Measurements from ENCODE around the gene OR2AT4.
"Not testable (repeated sequence)": the region's sequence is repeated elsewhere in the genome, so short reads cannot be mapped to it uniquely, and the experiment has no call there.

The OR2AT4 gene

GRCh38 chr11:75046668-75047067 is 50.0 kb downstream of the OR2AT4 start:
- H3K4me1 ChIP-seq (ENCODE audit: control insufficient read depth, insufficient read depth, low read length, poor library complexity, severe bottlenecking), result peaks cover 15% of the 10 kb centered on the region
- not testable (repeated sequence) for H3K36me3 ChIP-seq (ENCODE audit: control insufficient read depth, insufficient read depth, low read length); H3K4me3 ChIP-seq (ENCODE audit: extremely low read depth, insufficient read depth, low read length, poor library complexity, severe bottlenecking); H3K27ac ChIP-seq (ENCODE audit: low read depth, low read length, severe bottlenecking); H3K9me3 ChIP-seq (ENCODE audit: control insufficient read depth, low read length)
- WGBS, 2 experiments (ENCODE audit: insufficient coverage in 2 of 2), result 56 to 78% methylated on average over 3 of the region's 5 CpGs

GRCh38 chr11:75044381-75045170 is 52.1 kb downstream of the OR2AT4 start:
- peaks cover 15% of the 10 kb centered on the region for H3K4me1 ChIP-seq (ENCODE audit: control insufficient read depth, insufficient read depth, low read length, poor library complexity, severe bottlenecking)
- WGBS, 2 experiments (ENCODE audit: insufficient coverage in 2 of 2), result 93 to 95% methylated on average over 12 of the region's 15 CpGs
- H3K4me3 ChIP-seq (ENCODE audit: extremely low read depth, insufficient read depth, low read length, poor library complexity, severe bottlenecking); H3K27ac ChIP-seq (ENCODE audit: low read depth, low read length, severe bottlenecking); H3K36me3 ChIP-seq (ENCODE audit: control insufficient read depth, insufficient read depth, low read length); H3K9me3 ChIP-seq (ENCODE audit: control insufficient read depth, low read length): not testable (repeated sequence)

DNA sequence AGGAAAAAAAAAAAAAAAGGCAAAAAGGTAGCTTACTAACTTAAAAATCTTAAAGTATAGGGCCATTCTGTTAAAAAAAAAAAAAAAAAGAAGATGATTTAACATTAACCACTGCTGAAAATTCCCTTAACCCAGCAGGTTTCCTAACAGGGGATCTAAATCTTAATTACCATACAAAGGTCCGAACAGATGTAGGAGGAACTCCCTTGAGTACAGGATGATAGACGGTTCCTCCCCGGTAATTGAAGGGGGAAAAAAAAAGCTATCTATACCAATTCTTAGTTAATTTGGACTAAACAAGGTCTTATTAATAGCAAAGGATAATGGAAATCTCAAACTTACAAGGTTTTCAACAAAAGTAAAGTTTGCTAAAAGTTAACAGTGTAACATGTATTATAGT is 54.9 kb downstream of the OR2AT4 start:
- no CpG with 5 or more reads among the region's 3 CpGs for WGBS, 2 experiments (ENCODE audit: insufficient coverage in 2 of 2)
- not testable (repeated sequence) for H3K4me1 ChIP-seq (ENCODE audit: control insufficient read depth, insufficient read depth, low read length, poor library complexity, severe bottlenecking); H3K4me3 ChIP-seq (ENCODE audit: extremely low read depth, insufficient read depth, low read length, poor library complexity, severe bottlenecking); H3K36me3 ChIP-seq (ENCODE audit: control insufficient read depth, insufficient read depth, low read length); H3K27ac ChIP-seq (ENCODE audit: low read depth, low read length, severe bottlenecking); H3K9me3 ChIP-seq (ENCODE audit: control insufficient read depth, low read length)

GRCh38 chr11:75041263-75041662 is 55.4 kb downstream of the OR2AT4 start:
- H3K27ac ChIP-seq (ENCODE audit: low read depth, low read length, severe bottlenecking), result no peak overlapping the region
- H3K36me3 ChIP-seq (ENCODE audit: control insufficient read depth, insufficient read depth, low read length), result no peaks in the 10 kb centered on the region
- H3K4me3 ChIP-seq (ENCODE audit: extremely low read depth, insufficient read depth, low read length, poor library complexity, severe bottlenecking), result no peak overlapping the region
- 67% methylated on average over 1 of the region's 2 CpGs; no CpG with 5 or more reads in 1 of the 2 experiments for whole genome bisulfite sequencing, 2 experiments (ENCODE audit: insufficient coverage in 2 of 2)
- peaks cover 5% of the 10 kb centered on the region for H3K4me1 ChIP-seq (ENCODE audit: control insufficient read depth, insufficient read depth, low read length, poor library complexity, severe bottlenecking)
- H3K9me3 ChIP-seq (ENCODE audit: control insufficient read depth, low read length), result no peaks in the 10 kb centered on the region

GRCh38 chr11:75040167-75040770 is 56.4 kb downstream of the OR2AT4 start:
- H3K27ac ChIP-seq (ENCODE audit: low read depth, low read length, severe bottlenecking), result no peak overlapping the region

DNA sequence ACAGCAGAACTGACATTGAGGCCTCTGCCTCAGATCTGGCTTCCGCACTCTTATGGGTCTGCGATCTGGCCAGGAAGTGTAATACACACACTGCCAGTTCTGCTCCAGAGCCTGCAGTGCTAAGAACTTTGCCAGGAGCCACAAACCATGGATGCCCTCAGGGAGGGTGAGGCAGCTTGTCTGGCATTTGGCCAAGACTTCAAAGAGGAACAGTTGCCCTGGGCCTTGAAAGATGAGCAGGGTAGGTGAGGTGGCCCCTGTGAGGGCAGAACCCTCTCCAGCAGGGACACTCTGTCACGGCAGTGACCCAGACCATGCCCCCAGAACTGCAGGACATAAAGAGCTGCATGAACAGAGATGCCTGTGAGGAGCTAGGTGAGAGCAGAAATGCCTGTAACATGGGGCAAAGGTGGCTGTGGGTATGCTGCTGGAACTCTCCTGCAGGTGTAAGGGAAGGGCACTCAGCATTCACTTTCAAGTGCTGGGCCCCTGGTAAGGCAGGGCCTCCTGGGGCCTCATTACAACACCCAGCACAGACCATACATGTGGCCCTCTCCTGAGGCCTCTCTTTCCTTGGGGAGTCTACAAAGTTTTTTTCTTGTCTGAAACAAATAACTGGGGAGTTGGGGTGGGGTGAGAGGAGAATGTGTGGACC is 60.6 kb downstream of the OR2AT4 start:
- peaks cover 6% of the 10 kb centered on the region for H3K4me1 ChIP-seq (ENCODE audit: control insufficient read depth, insufficient read depth, low read length, poor library complexity, severe bottlenecking)
- 90 to 100% methylated on average over 3 of the region's 3 CpGs for WGBS, 2 experiments (ENCODE audit: insufficient coverage in 2 of 2)
- no peak overlapping the region for H3K27ac ChIP-seq (ENCODE audit: low read depth, low read length, severe bottlenecking)
- H3K4me3 ChIP-seq (ENCODE audit: extremely low read depth, insufficient read depth, low read length, poor library complexity, severe bottlenecking), result no peak overlapping the region
- no peaks in the 10 kb centered on the region for H3K9me3 ChIP-seq (ENCODE audit: control insufficient read depth, low read length)
- H3K36me3 ChIP-seq (ENCODE audit: control insufficient read depth, insufficient read depth, low read length), result no peaks in the 10 kb centered on the region

More at GRCh38 chr11:75040167-75040770, 56.4 kb downstream of the OR2AT4 start:
- Histone ChIP-seq H3K4me3 (ENCODE audit: extremely low read depth, insufficient read depth, low read length, poor library complexity, severe bottlenecking) (no peak overlapping the region), H3K36me3 (ENCODE audit: control insufficient read depth, insufficient read depth, low read length) (no peaks in the 10 kb centered on the region), H3K9me3 (ENCODE audit: control insufficient read depth, low read length) (no peaks in the 10 kb centered on the region), H3K4me1 (ENCODE audit: control insufficient read depth, insufficient read depth, low read length, poor library complexity, severe bottlenecking) (peaks cover 1% of the 10 kb centered on the region)
- WGBS, 2 experiments (ENCODE audit: insufficient coverage in 2 of 2), result 86 to 88% methylated on average over 11 of the region's 11 CpGs

GRCh38 chr11:75035256-75035655 is 61.4 kb downstream of the OR2AT4 start:
- H3K27ac ChIP-seq (ENCODE audit: low read depth, low read length, severe bottlenecking), result no peak overlapping the region
- no peaks in the 10 kb centered on the region for H3K9me3 ChIP-seq (ENCODE audit: control insufficient read depth, low read length)
- no peak overlapping the region for H3K4me3 ChIP-seq (ENCODE audit: extremely low read depth, insufficient read depth, low read length, poor library complexity, severe bottlenecking)
- H3K36me3 ChIP-seq (ENCODE audit: control insufficient read depth, insufficient read depth, low read length), result no peaks in the 10 kb centered on the region
- WGBS, 2 experiments (ENCODE audit: insufficient coverage in 2 of 2), result 95% methylated on average over 4 of the region's 5 CpGs
- H3K4me1 ChIP-seq (ENCODE audit: control insufficient read depth, insufficient read depth, low read length, poor library complexity, severe bottlenecking), result peaks cover 8% of the 10 kb centered on the region

- no peak overlapping the region for H3K4me3 ChIP-seq (ENCODE audit: extremely low read depth, insufficient read depth, low read length, poor library complexity, severe bottlenecking)
- 90 to 97% methylated on average over 2 to 3 of the region's 3 CpGs for WGBS, 2 experiments (ENCODE audit: insufficient coverage in 2 of 2)
- H3K36me3 ChIP-seq (ENCODE audit: control insufficient read depth, insufficient read depth, low read length), result no peaks in the 10 kb centered on the region
- H3K4me1 ChIP-seq (ENCODE audit: control insufficient read depth, insufficient read depth, low read length, poor library complexity, severe bottlenecking), result peaks cover 8% of the 10 kb centered on the region
- H3K9me3 ChIP-seq (ENCODE audit: control insufficient read depth, low read length), result no peaks in the 10 kb centered on the region
- H3K27ac ChIP-seq (ENCODE audit: low read depth, low read length, severe bottlenecking), result no peak overlapping the region
Measured at GRCh38 chr11:75033916-75034315, 62.8 kb downstream of the OR2AT4 start.

DNA sequence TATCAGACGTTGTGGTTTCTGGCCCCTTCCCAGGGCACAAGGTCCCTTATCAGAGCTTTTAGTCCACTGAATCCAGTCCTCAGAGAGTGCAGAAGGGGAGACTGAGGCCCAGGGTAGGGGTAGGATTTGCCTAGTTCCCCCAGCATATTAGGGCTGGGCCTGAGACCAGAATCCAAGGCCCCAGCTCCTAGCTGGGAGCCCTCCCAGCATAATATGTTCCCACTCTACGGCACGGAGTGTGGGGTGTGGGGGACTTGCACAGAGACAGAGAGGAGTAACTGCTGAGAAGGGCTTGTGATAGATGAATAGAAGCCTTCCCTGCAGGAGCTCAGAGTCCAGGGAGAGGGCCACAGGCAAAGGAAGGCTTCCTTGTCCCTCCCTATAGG is 64.1 kb downstream of the OR2AT4 start:
- no peaks in the 10 kb centered on the region for H3K9me3 ChIP-seq (ENCODE audit: control insufficient read depth, low read length)
- peaks cover 8% of the 10 kb centered on the region for H3K4me1 ChIP-seq (ENCODE audit: control insufficient read depth, insufficient read depth, low read length, poor library complexity, severe bottlenecking)
- no peaks in the 10 kb centered on the region for H3K36me3 ChIP-seq (ENCODE audit: control insufficient read depth, insufficient read depth, low read length)
- no peak overlapping the region for H3K4me3 ChIP-seq (ENCODE audit: extremely low read depth, insufficient read depth, low read length, poor library complexity, severe bottlenecking)
- H3K27ac ChIP-seq (ENCODE audit: low read depth, low read length, severe bottlenecking), result no peak overlapping the region
- 100% methylated on average over 1 to 2 of the region's 3 CpGs for WGBS, 2 experiments (ENCODE audit: insufficient coverage in 2 of 2)

DNA sequence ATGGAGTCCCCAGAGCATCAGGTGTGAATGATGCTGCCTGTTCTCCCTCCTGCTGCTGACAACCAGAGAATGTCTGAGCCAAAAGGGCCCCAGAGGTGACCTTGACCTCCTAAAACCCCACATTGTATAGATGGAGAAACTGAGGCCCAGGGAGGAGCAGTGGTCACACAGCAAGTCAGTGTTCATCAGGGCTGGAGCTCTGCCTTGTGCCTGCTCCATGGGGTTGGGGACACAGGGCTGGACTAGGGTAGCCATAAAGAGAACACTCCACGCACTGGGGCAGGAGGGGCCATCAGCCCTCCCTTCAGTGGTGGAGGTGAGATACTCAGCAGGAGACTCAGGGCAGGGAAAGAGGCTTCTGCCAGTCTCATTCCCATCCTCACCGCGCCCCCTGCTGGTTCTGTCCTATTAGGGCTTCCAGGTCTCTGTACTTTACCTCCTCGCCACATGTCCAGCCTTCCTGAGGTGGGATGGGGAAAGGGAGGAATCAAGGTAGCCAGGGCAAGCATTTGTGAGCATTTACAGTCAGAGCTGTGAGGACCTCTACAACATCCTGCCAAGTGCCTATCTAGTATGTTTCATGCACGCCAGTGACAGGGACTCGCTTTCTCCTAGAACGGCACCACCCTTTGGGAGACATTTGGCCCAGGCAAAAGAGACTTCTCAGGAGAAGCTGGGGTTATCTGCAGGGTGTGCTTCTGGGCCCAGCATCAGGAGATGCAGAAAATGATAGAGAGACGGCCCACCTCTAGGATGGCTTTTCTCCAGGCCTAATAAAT is 64.7 kb downstream of the OR2AT4 start:
- Histone ChIP-seq H3K36me3 (ENCODE audit: control insufficient read depth, insufficient read depth, low read length) (no peaks in the 10 kb centered on the region), H3K9me3 (ENCODE audit: control insufficient read depth, low read length) (no peaks in the 10 kb centered on the region), H3K4me1 (ENCODE audit: control insufficient read depth, insufficient read depth, low read length, poor library complexity, severe bottlenecking) (peaks cover 8% of the 10 kb centered on the region), H3K4me3 (ENCODE audit: extremely low read depth, insufficient read depth, low read length, poor library complexity, severe bottlenecking) (no peak overlapping the region), H3K27ac (ENCODE audit: low read depth, low read length, severe bottlenecking) (no peak overlapping the region)
- 84 to 86% methylated on average over 5 of the region's 8 CpGs for WGBS, 2 experiments (ENCODE audit: insufficient coverage in 2 of 2)
